Upper lobe of left lung (tissue), 4 donors: ENCODE measurements around the gene RHBDL1.

Source experiments
- CTCF ChIP-seq, 6 experiments: fragments of 450-650 bp in 4 of 6; fragments of 200-600 bp in 2 of 6; sonication (generic) in 2 of 6; IDR thresholded peaks; one replicate each; pipeline ENCODE4 v1.5.1; 2016 to 2019; ENCODE audit warnings: antibody characterized with exemption in 6 of 6
- POLR2A ChIP-seq, 4 donors: fragments of 450-650 bp; IDR thresholded peaks; one replicate each; pipeline ENCODE4 v1.5.1; 2016 to 2017; ENCODE audit warnings: antibody characterized with exemption in 4 of 4, mild to moderate bottlenecking in 2 of 4

- TF ChIP-seq CTCF (IDR thresholded peaks at IDR 0.05) (no peak), POLR2A (IDR thresholded peaks at IDR 0.05) (no peak)
Measured at GRCh38 chr16:695355-696089, 20.1 kb downstream of the RHBDL1 start.
